Tibial artery (tissue), 4 donors: ENCODE results near the gene DNAI7.

Experiments
- DNase-seq, 2 donors: peaks; one replicate each; pipeline ENCODE4 v3.0.0-alpha.2; 2019
- H3K27ac ChIP-seq, 2 donors: fragments of 200-600 bp; sonication (generic) in 1 of 2; 1 replicate in 1 of 2; 2 replicates in 1 of 2; pipeline ENCODE4 v1.5.1; 2018 to 2019; ENCODE audit warnings: mild to moderate bottlenecking in 1 of 2
- H3K27me3 ChIP-seq, 2 donors: fragments of 200-600 bp; sonication (generic) in 1 of 2; one replicate each; pipeline versions ENCODE4 v1.5.1 to v1.6.0; 2016 to 2019
- H3K36me3 ChIP-seq, 3 donors: fragments of 200-600 bp; sonication (generic) in 2 of 3; one replicate each; pipeline ENCODE4 v1.5.1; 2016 to 2019; ENCODE audit warnings: mild to moderate bottlenecking in 2 of 3
- H3K4me1 ChIP-seq, 4 donors: fragments of 200-600 bp; sonication (generic) in 2 of 4; 1 replicate in 3 of 4; 2 replicates in 1 of 4; pipeline ENCODE4 v1.5.1; 2016 to 2019
- H3K4me3 ChIP-seq, 2 donors: fragments of 200-600 bp; sonication (generic) in 1 of 2; 1 replicate in 1 of 2; 2 replicates in 1 of 2; pipeline ENCODE4 v1.5.1; 2018 to 2019; ENCODE audit warnings: mild to moderate bottlenecking in 2 of 2
- H3K9me3 ChIP-seq, 3 donors: fragments of 200-600 bp; sonication (generic) in 1 of 3; one replicate each; pipeline ENCODE4 v1.5.1; 2016 to 2019
- intact Hi-C: fragments of 100-400 bp; cut with DNase I; formaldehyde crosslinking; loops from one replicate; pipeline ENCODE4 v1.15.0; 2023; ENCODE audit warnings: low total_unique reads
- TF ChIP-seq, protein P1 (sequence below), 2 experiments: fragments of 200-600 bp in 1 of 2; fragments of 450-650 bp in 1 of 2; IDR thresholded peaks; one replicate each; pipeline ENCODE4 v1.5.1; 2017 to 2019; ENCODE audit warnings: antibody characterized with exemption in 2 of 2, mild to moderate bottlenecking in 1 of 2, moderate library complexity in 1 of 2

DNAI7 gene

DNA sequence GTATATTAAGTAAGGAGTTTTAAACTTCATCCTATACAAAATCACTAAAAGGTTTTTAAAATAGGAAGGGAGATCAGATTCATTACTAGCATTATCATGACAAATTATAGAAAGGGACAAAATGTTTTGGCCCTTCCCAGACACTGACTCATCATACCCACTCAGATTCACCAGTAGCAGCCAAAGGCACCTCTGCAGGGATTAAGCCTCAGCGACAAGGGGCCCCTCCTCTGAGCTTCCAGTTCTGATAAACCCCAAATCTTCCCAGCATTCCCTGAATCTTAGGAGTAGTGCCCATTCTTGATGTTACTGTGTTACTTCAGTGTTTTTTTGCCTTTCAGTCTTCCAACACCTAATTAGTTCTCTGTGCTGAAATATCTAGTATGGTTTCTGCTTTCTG, 41.2 kb upstream of the DNAI7 start:
- intact Hi-C loops = no loop called here
- TF ChIP-seq, protein P1, sequence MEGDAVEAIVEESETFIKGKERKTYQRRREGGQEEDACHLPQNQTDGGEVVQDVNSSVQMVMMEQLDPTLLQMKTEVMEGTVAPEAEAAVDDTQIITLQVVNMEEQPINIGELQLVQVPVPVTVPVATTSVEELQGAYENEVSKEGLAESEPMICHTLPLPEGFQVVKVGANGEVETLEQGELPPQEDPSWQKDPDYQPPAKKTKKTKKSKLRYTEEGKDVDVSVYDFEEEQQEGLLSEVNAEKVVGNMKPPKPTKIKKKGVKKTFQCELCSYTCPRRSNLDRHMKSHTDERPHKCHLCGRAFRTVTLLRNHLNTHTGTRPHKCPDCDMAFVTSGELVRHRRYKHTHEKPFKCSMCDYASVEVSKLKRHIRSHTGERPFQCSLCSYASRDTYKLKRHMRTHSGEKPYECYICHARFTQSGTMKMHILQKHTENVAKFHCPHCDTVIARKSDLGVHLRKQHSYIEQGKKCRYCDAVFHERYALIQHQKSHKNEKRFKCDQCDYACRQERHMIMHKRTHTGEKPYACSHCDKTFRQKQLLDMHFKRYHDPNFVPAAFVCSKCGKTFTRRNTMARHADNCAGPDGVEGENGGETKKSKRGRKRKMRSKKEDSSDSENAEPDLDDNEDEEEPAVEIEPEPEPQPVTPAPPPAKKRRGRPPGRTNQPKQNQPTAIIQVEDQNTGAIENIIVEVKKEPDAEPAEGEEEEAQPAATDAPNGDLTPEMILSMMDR (IDR thresholded peaks at IDR 0.05) = no peak
- Histone ChIP-seq H3K36me3 (peaks cover 0 to 8% (median 5%) of the 10 kb centered on the region in 3 donors), H3K4me1 (peaks cover 0 to 16% (median 0%) of the 10 kb centered on the region in 4 donors), H3K27me3 (no peaks in the 10 kb centered on the region), H3K4me3 (no peak overlapping the region), H3K9me3 (no peaks in the 10 kb centered on the region), H3K27ac (no peak overlapping the region)
- DNase-seq = no peak

DNA sequence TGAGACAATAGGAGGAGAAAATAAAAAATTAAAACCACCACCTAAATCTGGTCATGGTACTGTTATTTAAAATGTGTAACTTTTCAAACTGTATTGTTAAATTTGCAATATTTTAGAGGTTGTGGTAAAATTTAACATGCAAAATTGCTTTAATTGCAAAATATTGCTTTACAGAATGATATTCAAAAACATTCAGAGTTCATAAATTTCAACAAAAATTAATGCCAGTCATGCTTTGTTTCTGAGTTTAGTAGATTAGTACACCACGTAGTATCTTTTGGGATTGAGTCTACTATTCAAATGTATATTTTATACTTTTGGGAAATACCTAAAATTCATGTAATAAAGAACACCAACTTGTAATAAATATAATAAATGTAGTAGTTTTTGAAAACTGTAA, 18.4 kb upstream of the DNAI7 start:
- TF ChIP-seq, protein P1 (IDR thresholded peaks at IDR 0.05) = no peak
- DNase-seq = no peak
- Histone ChIP-seq H3K4me1 (no peaks in the 10 kb centered on the region), H3K4me3 (no peak overlapping the region), H3K27me3 (no peaks in the 10 kb centered on the region), H3K9me3 (no peaks in the 10 kb centered on the region), H3K27ac (no peak overlapping the region), H3K36me3 (peaks cover 4 to 12% (median 4%) of the 10 kb centered on the region in 3 donors)
- intact Hi-C loops = no loop called here

DNA sequence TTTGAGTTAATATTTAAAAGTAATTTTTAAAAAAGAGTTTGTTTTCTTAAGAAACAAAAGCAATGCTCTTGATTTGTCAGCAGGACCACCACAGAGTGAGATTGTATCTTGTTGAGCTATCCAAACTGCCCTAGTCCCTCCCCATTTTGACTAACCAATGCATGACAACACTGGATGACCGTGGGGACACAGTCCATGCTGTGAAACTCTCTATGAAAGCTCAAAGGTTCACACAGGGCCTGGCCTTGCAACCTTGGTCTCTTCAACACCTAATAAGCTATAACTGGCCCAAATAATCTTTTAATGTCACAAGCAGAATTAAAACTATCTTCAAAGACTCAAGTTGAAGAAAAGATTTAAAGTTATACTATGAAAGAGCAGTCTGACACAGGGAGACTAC, 13.6 kb upstream of the DNAI7 start:
- H3K9me3 ChIP-seq = no peaks in the 10 kb centered on the region
- no peak overlapping the region for H3K27ac ChIP-seq
- no peaks in the 10 kb centered on the region for H3K27me3 ChIP-seq
- H3K36me3 ChIP-seq = peaks cover 4 to 24% (median 20%) of the 10 kb centered on the region in 3 donors
- intact Hi-C loops = no loop called here
- peaks cover 0 to 3% (median 0%) of the 10 kb centered on the region in 4 donors for H3K4me1 ChIP-seq
- no peak overlapping the region for H3K4me3 ChIP-seq
- no peak for DNase-seq
- TF ChIP-seq, protein P1 (IDR thresholded peaks at IDR 0.05) = no peak

GRCh38 chr12:25207846-25208245, 12.9 kb upstream of the DNAI7 start:
- Histone ChIP-seq H3K4me3 (no peak overlapping the region), H3K4me1 (peaks cover 0 to 3% (median 0%) of the 10 kb centered on the region in 4 donors), H3K9me3 (no peaks in the 10 kb centered on the region), H3K27me3 (no peaks in the 10 kb centered on the region), H3K36me3 (peaks cover 4 to 29% (median 19%) of the 10 kb centered on the region in 3 donors), H3K27ac (no peak overlapping the region)
- TF ChIP-seq, protein P1 (IDR thresholded peaks at IDR 0.05) = no peak
- intact Hi-C loops = no loop called here
- DNase-seq = no peak

DNA sequence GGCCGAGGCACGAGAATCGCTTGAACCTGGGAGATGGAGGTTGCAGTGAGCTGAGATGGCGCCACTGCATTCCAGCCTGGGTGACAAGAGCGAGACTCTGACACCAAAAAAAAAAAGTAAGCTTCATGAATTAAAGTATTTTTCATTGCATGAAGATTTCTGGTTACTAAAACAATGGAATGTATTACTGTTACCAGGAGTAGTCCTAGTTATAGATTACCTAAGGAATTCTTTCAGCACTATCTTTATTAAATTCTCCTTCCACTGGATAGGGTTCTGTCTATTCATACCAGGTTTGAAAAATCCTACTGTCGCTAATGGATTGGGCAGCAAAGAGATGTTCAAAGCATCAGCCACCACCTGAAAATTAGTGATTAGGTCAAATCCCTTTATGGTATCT, 12.5 kb upstream of the DNAI7 start:
- TF ChIP-seq, protein P1 (IDR thresholded peaks at IDR 0.05) = no peak
- H3K27me3 ChIP-seq = no peaks in the 10 kb centered on the region
- intact Hi-C loops = no loop called here
- no peaks in the 10 kb centered on the region for H3K9me3 ChIP-seq
- H3K36me3 ChIP-seq = peaks cover 4 to 29% (median 19%) of the 10 kb centered on the region in 3 donors
- peaks cover 0 to 3% (median 0%) of the 10 kb centered on the region in 4 donors for H3K4me1 ChIP-seq
- no peak overlapping the region for H3K4me3 ChIP-seq
- no peak for DNase-seq
- H3K27ac ChIP-seq = no peak overlapping the region

GRCh38 chr12:25202137-25202536, 7.2 kb upstream of the DNAI7 start:
- Histone ChIP-seq H3K36me3 (peaks cover 0 to 13% (median 10%) of the 10 kb centered on the region in 3 donors), H3K4me3 (no peak overlapping the region), H3K9me3 (no peaks in the 10 kb centered on the region), H3K27me3 (no peaks in the 10 kb centered on the region), H3K4me1 (peaks cover 0 to 3% (median 0%) of the 10 kb centered on the region in 4 donors), H3K27ac (no peak overlapping the region)
- DNase-seq = no peak
- TF ChIP-seq, protein P1 (IDR thresholded peaks at IDR 0.05) = no peak
- intact Hi-C loops = no loop called here
